NOMO-1 treated with DMSO at 0.1 percent for 48 hours (cell line): ENCODE results near the gene MMP28.
"Not testable (repeated sequence)": the region's sequence is repeated elsewhere in the genome, so short reads cannot be mapped to it uniquely, and the experiment has no call there.

Source experiments
- DNase-seq: peaks from one replicate; lab custom pipeline; 2025; ENCODE audit not compliant: unreplicated experiment; lab: John Stamatoyannopoulos, UW

MMP28 gene

DNA sequence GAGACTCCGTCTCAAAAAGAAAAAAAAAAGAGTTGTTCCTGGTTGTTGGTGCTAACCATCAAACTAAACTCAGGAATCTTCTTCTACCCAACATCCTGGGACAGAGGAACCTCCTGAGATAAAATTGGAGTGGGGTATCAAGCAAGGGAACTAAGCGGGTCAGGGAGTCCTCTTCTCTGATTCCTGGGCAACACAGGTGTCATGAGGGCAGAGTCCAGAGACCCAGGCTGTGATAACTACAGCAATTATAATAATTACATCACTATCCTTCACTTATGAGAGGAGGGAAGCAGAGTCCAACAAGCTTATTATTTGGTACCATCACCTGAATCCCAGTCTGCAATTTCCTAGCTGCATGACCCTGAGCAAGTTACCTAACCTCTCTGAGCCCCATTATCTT lies 26.6 kb downstream of the MMP28 start:
- DNase-seq = no peak

DNA sequence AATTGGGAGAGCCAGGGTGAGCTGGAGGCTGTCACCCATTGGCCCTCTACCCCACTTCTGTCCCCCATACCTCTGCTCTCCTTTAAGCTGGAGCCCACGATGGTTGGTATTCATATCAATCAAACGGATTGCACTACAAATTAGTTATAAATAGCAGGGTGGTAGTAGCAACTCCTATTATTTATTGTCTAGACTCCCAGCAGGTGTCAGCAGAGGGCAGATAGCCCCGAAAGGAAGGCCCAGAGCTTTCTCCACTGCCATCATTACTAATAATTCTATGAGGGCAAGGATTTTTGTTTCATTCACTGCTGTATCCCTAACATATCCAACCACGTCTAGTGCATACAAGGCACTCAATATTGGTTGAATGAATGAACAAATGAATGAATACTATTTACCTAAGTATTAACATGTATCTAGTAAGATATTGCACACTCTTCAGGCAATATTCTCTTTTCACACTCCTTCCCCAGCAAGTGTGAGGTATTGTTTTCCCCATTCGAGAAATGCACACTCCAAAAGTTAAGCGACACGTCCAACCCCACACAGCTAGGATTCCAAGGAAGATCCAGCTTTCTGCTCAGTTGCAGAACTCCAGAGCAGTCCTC lies 28.4 kb downstream of the MMP28 start:
- peak; percentile 38 for DNase-seq

DNA sequence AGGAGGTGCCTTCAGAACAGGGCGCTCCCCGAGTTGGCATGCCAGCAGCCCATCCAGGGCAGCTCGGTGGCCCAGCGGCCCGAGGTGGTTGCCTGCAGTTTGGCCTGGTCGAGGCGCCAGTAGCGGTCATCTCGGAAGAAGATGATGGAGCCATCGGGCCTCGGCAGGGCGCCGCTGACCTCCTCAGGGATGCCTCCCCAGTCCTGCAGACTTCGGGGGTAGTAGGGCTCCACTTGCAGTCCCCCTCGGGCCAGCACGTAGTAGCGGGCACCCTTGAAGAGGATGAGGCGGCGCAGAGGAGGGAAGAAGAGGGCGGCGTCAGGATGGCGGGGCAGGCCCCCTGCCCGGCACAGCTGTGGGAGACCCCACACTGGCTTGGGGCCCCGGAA lies 29.0 kb downstream of the MMP28 start:
- DNase-seq = no peak

DNA sequence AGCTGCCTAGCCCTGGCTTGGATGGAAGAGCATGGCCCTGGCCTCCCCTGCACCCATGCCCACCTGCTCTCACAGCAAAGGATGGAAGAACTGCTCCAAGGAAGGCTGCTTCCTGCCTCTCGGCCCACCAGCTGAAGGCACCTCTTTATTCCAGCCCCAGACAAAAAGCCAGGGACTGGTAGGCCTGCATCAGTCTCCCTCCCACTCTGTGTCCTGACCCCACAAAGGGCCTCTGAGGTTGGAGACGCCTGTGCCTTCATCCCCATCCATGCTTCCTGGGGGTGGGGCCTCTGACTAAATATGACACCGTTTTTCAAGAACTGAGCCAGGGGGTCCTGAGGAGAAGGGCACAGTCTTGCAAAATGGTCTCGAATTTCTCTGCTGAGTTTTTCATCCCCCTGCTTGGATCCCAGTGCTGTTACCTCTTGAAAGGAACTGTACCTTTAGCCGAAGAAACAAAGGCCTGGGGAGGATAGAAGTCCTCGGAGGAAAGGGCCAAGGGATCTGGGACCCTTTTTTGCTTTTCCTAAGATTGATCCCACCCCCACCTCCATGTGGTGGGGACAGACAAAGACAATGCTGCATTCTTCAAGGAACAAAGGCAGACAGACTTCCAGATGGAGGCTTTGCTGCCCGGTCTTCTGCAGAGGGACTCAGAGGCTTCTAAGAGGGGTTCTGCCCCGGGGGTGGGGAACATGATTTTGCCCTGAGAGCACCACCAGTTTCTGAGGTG lies 29.5 kb downstream of the MMP28 start:
- DNase-seq = no peak

DNA sequence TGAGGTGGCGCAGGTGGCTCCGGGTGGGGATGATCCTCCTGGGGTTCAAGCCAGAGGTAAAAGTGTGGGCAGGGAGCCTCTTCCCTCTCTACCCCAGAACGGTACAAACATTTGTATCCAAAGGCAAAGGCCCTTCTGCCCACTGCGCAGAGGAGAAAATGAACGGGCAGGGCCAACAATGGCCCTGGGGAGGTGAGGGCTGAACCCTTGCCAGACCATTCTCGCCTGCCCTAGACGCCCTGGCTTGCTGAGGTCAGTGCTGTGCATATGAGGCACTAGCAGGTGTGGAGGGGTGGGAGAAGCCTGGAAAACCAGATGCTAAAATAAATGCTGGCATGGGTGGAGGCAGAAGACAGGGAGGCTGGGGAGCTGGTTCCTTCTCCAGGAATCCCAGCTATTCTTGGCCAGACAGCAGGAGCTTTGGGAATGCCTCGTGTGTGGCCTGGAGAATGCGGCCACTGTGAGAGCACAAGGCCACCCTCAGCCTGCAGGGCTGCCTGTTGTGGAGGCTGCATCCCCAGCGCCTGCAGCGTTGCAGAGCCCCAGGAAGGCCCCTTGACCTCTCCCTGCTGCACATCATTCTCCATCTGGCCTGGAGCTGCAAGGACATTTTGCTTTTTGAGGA lies 30.2 kb downstream of the MMP28 start:
- no peak for DNase-seq

DNA sequence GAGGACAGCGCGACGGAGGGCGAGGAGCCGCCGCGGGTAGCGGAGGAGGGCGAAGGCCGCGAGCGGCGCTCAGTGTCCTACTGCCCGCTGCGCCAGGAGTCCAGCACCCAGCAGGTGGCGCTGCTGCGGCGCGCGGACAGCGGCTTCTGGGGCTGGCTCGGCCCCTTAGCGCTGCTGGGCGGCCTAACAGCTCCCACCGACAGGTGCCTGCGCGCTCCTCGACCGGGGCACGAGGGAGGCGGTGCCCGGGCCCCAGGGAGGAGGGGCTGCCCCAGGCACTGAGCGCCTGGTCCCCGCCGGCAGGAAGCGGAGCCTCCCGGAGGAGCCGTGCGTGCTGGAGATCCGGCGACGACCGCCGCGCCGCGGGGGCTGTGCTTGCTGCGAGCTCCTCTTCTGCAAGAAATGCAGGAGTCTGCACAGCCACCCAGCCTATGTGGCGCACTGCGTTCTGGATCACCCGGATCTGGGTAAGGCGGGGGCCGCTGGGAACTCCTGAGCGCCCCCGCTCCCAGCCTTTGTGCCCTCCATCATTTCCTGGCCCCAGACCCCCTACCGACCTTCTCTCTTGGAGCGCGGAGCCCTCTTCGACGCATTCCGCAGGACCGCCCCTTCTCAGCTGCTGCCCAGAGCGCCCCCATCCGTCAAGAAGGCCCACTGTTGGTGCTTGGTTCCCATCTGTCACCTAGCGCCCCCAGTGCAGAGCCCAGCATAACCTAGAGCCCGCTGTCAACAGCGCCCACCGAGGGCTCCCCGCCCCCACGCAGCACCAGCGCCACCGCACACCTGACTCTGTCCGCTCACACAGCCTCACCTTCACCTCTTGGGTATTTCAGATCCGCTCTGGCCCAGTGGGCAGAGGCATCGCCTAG lies 31.1 kb downstream of the MMP28 start:
- peak; percentile 84 for DNase-seq

DNA sequence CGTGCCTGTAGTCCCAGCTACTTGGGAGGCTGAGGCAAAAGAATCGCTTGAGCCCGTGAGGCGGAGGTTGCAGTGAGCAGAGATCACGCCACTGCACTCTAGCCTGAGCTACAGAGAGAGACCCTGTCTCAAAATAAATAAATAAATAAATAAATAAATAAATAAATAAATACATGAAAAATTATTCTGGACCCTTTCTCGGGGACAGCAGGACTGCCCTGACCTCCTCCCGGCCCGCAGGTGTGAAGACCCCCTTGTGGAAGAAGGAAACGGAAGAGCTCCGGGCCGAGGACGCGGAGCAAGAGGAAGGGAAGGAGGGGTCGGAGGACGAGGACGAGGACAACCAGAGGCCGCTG lies 31.7 kb downstream of the MMP28 start:
- no peak for DNase-seq

DNA sequence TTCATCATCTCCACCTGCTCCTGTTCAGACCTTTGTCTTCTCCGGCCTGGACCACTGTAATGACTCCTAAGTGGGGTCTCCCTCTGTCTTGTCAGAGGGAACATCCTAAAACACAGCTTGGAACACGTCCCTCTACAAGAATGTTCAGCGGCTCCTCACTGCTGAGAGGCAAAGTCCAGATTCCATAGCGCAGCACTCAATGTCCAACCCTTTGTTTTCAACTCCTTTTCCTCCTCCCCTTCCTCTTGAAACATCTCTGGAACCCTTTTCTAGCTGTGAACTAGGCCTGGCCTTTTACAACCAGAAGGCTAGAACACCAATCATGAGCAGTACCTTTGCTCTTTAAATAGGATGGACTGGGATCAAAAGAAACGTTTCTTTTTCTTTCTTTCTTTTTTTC lies 33.8 kb downstream of the MMP28 start:
- no peak for DNase-seq

DNA sequence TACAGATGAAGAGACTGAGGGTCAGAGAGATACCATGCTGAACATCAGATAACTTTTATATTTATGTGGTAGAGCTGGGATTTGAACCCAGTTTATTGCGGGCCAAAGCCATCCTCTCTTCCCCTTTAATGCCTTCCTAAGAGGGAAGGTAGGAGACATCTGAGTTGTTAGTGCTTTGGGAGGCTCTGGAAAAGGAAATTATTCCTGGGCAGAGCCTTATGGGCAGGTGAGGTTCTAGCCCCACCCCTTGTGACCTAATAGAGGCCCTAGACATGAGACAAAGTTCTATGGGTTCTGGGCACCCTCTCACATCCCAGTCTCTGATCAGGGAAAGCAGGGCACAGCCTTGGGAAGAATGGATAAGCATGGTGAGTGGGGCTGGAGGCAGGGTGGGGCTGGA lies 34.9 kb downstream of the MMP28 start, which contains the start of gene C17orf50:
TSS of gene C17orf50 (plus strand) at position 301 of the 400 bp plus-strand sequence. CDS start at position 356, 55 bp downstream.
- DNase-seq = no peak

DNA sequence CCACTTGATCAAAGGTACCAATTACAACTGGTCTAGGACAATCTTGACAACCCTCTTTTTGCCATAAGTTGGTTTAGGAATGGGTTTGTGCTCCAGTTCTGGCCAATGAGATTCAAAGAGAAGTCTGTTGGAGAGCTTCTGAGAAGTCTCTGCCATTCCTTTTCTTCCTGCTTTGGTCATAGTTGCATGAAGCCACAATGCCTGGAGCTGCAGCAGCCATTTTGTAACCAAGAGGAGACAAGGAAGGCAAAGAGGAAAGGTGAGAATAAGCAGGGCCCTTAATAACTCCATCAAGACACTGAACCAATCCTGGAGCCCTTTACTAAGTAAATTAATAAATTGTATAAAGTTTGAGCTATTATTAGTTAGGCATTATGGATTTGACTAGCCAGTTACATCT lies 38.2 kb downstream of the MMP28 start:
- no peak for DNase-seq

DNA sequence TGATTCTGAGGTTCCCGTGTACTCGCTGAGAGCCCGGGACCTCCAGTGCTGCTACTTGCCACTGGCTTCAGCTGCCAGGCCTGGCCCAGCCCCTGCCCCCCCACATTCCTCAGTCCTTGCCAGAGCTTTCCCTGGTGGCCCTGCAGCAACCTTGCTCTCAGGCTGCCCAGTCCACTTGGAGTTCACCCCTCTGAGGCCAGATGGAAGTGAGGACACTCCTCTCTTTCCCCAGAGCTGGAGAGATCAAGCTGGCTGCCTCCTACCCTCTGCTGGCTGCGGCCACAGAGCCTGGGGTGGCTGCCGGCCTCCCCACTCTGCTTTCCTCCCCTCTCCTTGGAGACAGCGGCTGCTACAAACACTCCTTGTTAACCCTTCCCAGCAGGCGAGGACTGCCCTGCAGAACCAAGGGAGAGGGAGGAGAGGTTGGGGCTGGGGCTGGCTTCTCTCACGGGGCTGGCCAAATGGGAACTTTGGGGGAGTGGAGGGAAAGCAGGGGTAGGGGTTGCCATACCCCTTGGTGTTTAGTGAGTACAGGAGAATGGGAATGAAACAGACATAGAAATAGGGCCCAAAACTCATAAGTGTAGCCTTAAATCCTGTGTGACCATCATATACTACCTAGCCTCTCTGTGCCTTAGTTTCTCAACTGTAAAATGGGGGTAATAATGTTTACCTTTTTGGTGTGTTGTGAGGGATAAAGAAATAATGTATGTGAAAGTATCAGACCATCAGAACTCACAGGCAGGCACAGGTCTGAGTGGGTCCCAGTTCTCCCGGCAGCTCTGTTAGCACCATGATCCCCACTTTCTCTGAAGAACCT lies 42.3 kb downstream of the MMP28 start, which contains the start of gene GAS2L2:
TSS of gene GAS2L2 (minus strand) at position 295 of the 820 bp plus-strand sequence. CDS start 389 bp downstream, outside the sequence.
- no peak for DNase-seq

DNA sequence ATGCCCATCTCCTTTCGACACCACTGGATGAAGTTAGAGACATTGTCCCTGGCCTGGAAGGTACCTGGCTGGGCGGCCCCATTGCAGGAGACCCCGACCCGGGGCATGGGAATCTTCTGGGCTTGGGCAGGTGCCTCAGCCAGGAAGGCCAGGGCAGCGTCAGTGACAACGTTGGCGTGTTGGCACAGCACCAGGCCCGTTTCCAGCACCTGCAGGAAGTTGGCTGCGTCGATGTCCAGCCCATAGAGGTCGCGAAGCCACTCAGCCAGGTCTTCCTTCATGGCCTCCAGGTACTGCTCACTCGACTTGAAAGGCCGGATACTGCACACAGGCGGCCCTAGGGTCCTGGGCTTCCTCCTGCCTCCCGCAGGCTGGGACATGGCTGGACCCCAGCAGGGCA lies 43.0 kb downstream of the MMP28 start:
- DNase-seq = no peak

DNA sequence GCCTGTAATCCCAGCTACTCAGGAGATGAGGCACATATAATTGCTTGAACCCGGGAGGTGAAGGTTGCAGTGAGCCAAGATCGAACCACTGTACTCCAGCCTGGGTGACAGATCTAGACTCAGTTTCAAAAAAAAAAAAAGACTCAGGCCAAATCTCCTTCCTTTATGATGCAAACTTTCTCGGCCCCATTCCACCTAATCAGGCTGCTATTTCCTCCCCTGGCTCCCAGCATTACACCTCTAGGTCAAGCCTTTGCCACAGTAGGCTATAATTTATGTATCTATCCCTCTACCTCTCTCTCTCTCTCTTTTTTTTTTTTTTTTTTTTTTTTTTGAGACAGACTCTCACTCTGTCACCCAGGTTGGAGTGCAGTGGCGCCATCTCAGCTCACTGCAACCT lies 43.9 kb downstream of the MMP28 start:
- DNase-seq = not testable (repeated sequence)

DNA sequence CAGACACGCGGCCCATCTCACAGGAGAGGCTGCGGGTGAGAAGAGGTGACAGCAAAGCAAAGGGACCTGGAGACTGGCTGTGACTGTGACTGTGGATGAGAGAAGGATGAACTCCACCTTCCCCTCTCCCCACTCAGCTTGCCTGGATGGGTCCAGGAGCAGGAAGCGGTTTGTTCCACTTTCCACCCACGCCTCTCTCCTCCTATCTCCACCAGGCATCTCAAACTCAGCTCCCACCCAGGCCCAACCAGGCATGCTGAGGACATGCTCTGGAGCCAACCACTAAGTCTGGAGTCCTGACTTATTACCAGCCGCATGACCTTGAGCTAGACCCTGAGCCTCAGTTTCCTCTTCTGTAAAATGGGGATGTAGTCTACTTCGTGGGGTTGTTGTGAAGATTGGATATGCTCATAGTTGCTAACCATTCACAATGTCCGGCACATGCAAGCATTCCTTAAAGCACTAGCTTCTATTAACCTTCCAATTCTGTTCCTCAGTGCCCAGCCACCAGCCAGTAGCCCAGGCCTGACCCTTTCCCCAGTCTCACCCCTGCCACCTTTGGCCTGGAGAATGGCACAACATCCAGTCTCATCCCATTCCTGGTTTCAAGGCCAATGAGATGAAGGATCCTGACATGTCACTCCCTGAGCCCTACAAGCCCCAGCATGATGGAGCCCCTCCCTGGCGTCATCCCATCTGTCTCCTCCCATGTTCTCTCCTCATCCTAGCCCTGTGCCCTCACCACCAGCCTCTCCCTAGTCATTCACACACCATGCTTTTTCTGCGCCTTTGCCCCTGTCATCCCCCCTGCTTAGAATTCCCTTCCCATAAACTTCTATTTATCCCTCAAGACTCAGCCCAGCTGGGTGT lies 44.7 kb downstream of the MMP28 start:
- DNase-seq = no peak

DNA sequence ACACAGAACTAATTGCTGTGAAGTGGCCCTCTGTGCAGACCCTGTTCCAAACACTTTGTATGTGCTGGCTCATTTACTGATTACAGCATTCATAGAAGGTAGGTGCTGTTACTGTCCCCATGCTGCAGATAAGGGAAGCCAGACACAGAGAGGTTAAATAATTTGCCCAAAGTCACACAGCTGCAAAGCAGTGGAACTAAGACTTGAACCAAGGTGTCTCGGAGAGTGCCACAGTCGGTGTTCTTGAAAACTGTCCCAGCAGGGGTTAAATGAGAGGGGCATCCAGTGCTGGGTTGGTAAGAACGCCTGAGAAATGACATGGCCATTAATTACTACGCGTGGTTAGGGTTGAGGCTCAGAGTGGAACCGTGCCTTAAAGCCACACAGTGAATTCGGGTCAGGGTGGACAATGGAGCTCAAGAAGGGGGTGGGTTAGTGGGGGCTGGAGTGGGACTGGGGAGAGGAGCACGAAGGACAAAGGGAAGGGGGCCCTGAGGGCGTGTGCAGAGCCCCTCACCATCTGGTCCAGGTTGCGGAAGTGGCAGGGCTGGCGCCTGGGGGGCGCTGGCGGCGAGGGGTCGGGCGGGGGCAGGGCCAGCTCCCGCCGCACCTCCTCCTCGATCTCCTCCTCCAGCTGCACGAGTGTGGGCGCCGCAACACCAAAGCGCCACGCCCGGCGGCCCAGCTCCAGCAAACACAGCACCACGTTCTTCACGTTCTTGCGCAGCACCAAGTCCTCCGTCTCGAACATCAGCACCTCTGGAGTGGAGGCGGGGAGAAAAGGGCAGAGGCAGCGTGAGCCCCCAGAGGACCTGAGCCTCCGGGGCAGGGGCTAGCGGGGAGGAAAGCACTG lies 45.7 kb downstream of the MMP28 start:
- no peak for DNase-seq

DNA sequence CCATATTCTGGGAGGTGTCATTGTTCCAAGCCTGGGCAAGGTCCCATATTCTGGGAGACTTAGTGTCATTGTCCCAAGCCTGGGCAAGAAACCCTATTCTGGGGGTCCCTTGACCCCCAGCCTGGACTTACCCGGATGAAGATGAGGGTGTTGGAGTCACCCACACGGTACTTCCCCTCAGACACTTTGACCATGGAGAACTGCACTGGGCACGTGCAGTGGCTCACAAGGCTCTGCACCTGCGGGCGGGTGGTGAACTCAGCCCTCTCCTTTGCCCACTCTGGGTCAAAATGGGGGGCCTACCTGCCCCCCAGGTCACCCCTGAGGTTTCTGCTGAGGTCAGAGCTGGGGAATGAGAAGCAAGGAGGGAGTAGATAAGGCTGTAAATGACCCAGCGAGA lies 46.5 kb downstream of the MMP28 start:
- no peak for DNase-seq

DNA sequence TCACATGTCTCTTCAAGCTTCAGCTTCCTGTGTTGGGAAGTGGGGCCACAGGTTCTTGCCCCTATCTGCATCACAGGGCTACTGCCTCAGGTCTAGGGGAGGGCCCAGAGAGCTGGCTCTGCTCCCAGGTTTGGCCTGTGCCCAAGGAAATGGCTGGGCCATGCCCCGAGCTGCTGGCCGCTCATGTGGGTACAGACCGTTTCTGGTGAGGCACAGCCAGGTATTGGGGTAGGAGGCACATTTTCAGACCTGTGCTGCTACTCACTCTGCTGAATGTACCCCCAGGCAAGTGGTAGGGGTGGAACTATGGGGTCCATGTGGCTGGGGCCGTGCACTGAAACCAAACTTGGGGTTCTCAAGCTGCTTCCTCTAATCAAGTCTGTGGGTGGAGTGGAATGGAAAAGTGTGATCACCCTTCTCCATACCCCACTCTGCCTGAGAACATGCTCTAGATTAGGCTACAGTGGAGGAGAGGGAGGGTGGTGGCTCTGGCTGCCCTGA lies 47.0 kb downstream of the MMP28 start:
- DNase-seq = no peak

DNA sequence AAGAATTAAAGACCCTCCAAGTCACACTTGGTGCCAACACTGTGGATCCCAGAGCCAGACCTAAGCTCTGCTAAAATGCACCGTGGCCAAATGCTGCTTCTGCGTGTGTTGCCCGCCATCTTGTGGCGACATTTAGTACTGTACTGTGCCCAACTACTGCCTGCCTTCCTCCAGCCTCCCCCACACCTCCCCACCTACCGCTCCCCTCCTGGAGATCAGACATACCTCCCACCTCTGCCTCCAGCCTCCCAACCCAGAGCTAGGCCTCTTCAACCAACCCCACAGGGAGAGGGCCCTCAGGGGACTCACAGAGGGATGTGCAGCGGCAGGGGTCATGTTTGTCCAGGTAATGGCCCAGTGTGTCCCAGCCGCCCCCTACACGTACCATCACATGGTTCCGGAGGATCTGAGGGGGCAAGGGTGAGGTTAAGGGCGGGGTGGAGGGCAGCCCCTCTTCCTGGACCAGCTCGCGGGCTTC lies 47.9 kb downstream of the MMP28 start:
- DNase-seq = peak; percentile 67
